ENCODE data around the gene PRKCSH. TPM values are rescaled to one million over a fixed set of nuclear protein-coding genes. Genes with fewer than 3 reads are reported as not detected.

Gene PRKCSH
- total and polyA plus RNA-seq, 4 donors, result 55.9 to 290 (median 179) TPM

DNA sequence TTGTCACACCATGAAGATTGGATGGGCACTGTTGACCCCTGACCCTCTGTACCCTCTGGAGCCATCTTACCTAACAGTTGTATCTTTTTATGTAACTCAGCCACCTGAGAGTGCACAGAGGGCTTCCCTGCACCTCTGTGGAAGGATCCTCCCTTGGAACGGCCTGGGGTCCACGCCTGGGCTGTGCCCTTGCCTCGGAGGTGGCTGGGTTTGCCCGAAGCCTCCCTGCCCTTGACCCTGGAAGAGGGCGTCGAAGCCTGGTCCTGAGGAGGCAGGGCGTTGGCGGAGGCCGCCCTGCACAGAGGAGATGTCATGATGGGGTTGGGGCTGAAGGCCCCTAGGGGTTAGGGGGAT is 755 bp upstream of the PRKCSH start:
- Histone ChIP-seq H3K4me3 (ENCODE audit: low read depth, low read length) (peak overlapping the region; percentile 96), H3K9me3 (ENCODE audit: control insufficient read depth, insufficient read depth, low read length) (no peaks in the 10 kb centered on the region), H3K27ac (ENCODE audit: low read depth, low read length) (peak overlapping the region; percentile 95), H3K27me3 (ENCODE audit: control insufficient read depth, insufficient read depth, low read length) (no peaks in the 10 kb centered on the region), H3K36me3 (ENCODE audit: control insufficient read depth, insufficient read depth, low read length) (peaks cover 33% of the 10 kb centered on the region), H3K4me1 (ENCODE audit: control insufficient read depth, insufficient read depth, low read length) (peaks cover 23% of the 10 kb centered on the region)
- no peak for DNase-seq (ENCODE audit: low read depth in 4 of 6, low spot score in 6 of 6)
- 6% methylated on average over 9 of the region's 9 CpGs for WGBS (ENCODE audit: insufficient coverage)

DNA sequence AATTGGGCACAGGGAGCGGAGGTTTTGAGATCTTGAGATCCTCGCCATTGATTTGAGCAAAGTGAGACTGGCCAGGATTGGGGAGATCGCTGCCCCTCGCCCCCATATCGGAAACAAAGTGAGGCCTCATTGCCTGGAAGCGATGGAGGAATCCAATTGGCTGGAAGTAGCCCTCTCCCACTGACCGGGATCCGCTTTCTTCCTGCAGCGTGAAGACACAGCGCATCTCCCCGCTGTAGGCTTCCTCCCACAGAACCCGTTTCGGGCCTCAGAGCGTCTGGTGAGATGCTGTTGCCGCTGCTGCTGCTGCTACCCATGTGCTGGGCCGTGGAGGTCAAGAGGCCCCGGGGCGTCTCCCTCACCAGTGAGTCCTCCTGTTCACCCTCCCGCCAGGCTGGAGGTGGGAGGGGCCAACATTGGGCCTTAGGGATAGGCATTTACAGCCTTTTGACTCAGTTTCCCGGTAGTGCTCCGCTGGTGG is 438 bp downstream of the PRKCSH start:
- no peak for DNase-seq (ENCODE audit: low read depth in 4 of 6, low spot score in 6 of 6)
- 5% methylated on average over 19 of the region's 21 CpGs for WGBS (ENCODE audit: insufficient coverage)
- H3K9me3 ChIP-seq (ENCODE audit: control insufficient read depth, insufficient read depth, low read length), result no peaks in the 10 kb centered on the region
- peak overlapping the region; percentile 95 for H3K27ac ChIP-seq (ENCODE audit: low read depth, low read length)
- peaks cover 45% of the 10 kb centered on the region for H3K36me3 ChIP-seq (ENCODE audit: control insufficient read depth, insufficient read depth, low read length)
- peaks cover 23% of the 10 kb centered on the region for H3K4me1 ChIP-seq (ENCODE audit: control insufficient read depth, insufficient read depth, low read length)
- peak overlapping the region; percentile 96 for H3K4me3 ChIP-seq (ENCODE audit: low read depth, low read length)
- H3K27me3 ChIP-seq (ENCODE audit: control insufficient read depth, insufficient read depth, low read length), result no peaks in the 10 kb centered on the region

DNA sequence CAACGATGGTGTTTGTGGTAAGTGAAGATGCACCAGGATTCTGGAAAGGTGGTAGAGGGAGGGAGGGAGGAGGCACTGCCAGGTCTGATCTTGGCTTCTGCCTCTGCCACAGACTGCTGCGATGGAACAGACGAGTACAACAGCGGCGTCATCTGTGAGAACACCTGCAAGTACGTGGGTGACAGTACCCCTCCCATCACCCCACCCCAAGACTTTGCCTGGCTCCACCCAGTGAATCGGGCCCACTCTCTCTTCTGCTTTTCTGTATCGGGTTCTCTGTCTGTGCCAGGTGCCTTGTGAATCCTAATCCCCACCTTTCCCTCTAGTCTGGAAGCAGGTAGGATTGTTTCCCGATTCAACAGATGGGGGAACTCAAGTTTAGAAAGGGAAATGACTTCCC is 2.5 kb downstream of the PRKCSH start:
- no peak overlapping the region for H3K4me3 ChIP-seq (ENCODE audit: low read depth, low read length)
- peaks cover 23% of the 10 kb centered on the region for H3K4me1 ChIP-seq (ENCODE audit: control insufficient read depth, insufficient read depth, low read length)
- no peak overlapping the region for H3K27ac ChIP-seq (ENCODE audit: low read depth, low read length)
- peaks cover 65% of the 10 kb centered on the region for H3K36me3 ChIP-seq (ENCODE audit: control insufficient read depth, insufficient read depth, low read length)
- 98% methylated on average over 5 of the region's 9 CpGs for WGBS (ENCODE audit: insufficient coverage)
- no peak for DNase-seq (ENCODE audit: low read depth in 4 of 6, low spot score in 6 of 6)
- no peaks in the 10 kb centered on the region for H3K9me3 ChIP-seq (ENCODE audit: control insufficient read depth, insufficient read depth, low read length)
- no peaks in the 10 kb centered on the region for H3K27me3 ChIP-seq (ENCODE audit: control insufficient read depth, insufficient read depth, low read length)

DNA sequence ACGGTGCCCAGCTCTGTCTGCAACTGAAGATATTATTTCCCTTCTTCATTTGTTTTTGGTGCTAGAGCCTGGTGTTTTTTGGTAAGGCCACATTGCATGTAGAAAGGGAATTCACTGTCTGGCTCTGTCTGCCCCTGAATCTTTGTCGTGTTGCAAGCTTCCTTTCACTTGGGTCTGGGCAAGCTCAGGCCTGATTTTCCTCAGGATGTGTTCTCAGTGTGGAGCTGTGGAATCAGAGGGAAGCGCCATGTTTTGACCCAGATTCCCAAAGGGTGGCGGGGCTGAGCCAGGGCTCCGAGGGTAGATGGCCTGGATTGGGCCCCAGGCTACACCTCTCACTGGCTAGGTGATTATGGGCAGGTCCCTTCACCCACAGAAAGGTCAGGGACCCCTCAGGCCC is 8.6 kb downstream of the PRKCSH start:
- no peaks in the 10 kb centered on the region for H3K9me3 ChIP-seq (ENCODE audit: control insufficient read depth, insufficient read depth, low read length)
- H3K4me1 ChIP-seq (ENCODE audit: control insufficient read depth, insufficient read depth, low read length), result peaks cover 8% of the 10 kb centered on the region
- no peak for DNase-seq (ENCODE audit: low read depth in 4 of 6, low spot score in 6 of 6)
- H3K4me3 ChIP-seq (ENCODE audit: low read depth, low read length), result no peak overlapping the region
- WGBS (ENCODE audit: insufficient coverage), result 70% methylated on average over 4 of the region's 5 CpGs
- peaks cover 100% of the 10 kb centered on the region for H3K36me3 ChIP-seq (ENCODE audit: control insufficient read depth, insufficient read depth, low read length)
- no peak overlapping the region for H3K27ac ChIP-seq (ENCODE audit: low read depth, low read length)
- no peaks in the 10 kb centered on the region for H3K27me3 ChIP-seq (ENCODE audit: control insufficient read depth, insufficient read depth, low read length)

DNA sequence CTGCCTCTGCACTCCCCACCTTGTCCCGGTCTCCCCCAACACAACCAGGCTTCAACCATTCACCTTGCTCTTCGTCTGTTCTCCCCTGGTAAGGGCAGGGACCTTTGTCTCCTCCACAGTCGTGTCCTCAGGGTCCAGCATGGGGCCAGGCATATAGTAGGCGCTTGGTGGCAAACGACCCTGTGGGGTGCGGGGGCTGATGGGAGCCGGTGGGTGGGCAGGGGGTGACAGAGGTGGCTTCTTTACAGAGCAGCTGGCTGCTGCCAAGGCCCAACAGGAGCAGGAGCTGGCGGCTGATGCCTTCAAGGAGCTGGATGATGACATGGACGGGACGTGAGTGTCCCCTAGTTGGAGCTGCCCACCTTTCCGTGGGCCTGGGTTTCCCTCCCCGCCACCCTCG is 9.7 kb downstream of the PRKCSH start:
- H3K4me1 ChIP-seq (ENCODE audit: control insufficient read depth, insufficient read depth, low read length), result peaks cover 8% of the 10 kb centered on the region
- no peaks in the 10 kb centered on the region for H3K27me3 ChIP-seq (ENCODE audit: control insufficient read depth, insufficient read depth, low read length)
- H3K27ac ChIP-seq (ENCODE audit: low read depth, low read length), result no peak overlapping the region
- peaks cover 96% of the 10 kb centered on the region for H3K36me3 ChIP-seq (ENCODE audit: control insufficient read depth, insufficient read depth, low read length)
- DNase-seq (ENCODE audit: low read depth in 4 of 6, low spot score in 6 of 6), result no peak
- no peak overlapping the region for H3K4me3 ChIP-seq (ENCODE audit: low read depth, low read length)
- H3K9me3 ChIP-seq (ENCODE audit: control insufficient read depth, insufficient read depth, low read length), result no peaks in the 10 kb centered on the region
- 91% methylated on average over 13 of the region's 13 CpGs for WGBS (ENCODE audit: insufficient coverage)

DNA sequence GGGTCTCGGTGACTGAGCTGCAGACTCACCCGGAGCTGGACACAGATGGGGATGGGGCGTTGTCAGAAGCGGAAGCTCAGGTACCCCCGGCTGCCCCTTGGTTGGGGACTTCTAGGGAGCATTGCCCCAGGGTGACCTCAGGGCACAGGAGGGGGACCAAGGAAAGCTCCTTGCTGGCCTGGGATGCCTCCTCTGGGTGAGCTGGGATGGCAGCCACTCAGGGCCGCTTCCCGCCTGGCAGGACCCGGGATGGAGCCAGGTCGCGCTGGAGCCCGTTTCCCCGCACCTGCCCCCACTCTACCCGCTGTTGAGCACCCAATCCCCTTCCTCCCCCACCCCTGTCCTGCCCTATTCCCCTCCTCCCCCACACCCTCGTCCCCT is 10.8 kb downstream of the PRKCSH start:
- Histone ChIP-seq H3K27me3 (ENCODE audit: control insufficient read depth, insufficient read depth, low read length) (no peaks in the 10 kb centered on the region), H3K4me3 (ENCODE audit: low read depth, low read length) (no peak overlapping the region), H3K36me3 (ENCODE audit: control insufficient read depth, insufficient read depth, low read length) (peaks cover 96% of the 10 kb centered on the region), H3K27ac (ENCODE audit: low read depth, low read length) (no peak overlapping the region), H3K4me1 (ENCODE audit: control insufficient read depth, insufficient read depth, low read length) (peaks cover 12% of the 10 kb centered on the region), H3K9me3 (ENCODE audit: control insufficient read depth, insufficient read depth, low read length) (no peaks in the 10 kb centered on the region)
- 90% methylated on average over 14 of the region's 14 CpGs for WGBS (ENCODE audit: insufficient coverage)
- DNase-seq (ENCODE audit: low read depth in 4 of 6, low spot score in 6 of 6), result no peak

DNA sequence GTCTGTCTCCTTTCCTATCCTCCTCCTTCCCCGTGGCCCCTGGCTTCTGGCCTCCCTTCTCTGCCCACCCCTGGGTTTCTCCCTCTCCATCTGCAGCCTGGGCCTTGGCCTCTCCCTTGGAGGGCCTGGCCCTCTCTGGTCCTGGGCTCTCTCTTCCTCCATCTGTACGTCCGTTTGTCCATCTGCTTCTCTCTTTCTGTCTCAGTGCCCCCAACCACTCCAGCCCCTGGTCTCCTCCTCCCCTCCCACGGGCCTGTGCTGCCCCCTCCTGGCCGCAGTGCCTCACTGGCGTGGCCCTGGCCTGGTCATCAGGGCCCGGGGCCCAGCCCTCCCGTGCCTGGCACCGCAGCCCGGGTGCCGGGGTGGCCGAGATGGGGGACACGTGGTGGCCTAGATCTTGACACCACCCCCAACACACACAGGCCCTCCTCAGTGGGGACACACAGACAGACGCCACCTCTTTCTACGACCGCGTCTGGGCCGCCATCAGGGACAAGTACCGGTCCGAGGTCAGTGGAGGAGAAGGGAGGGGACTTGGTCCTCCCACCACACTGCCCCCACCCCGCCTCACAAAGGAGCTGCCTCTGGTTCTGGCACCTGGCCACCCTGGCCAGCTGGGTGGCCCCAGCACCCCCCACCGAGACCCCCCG is 11.3 kb downstream of the PRKCSH start:
- no peaks in the 10 kb centered on the region for H3K27me3 ChIP-seq (ENCODE audit: control insufficient read depth, insufficient read depth, low read length)
- H3K4me1 ChIP-seq (ENCODE audit: control insufficient read depth, insufficient read depth, low read length), result peaks cover 17% of the 10 kb centered on the region
- no peak overlapping the region for H3K4me3 ChIP-seq (ENCODE audit: low read depth, low read length)
- no peak overlapping the region for H3K27ac ChIP-seq (ENCODE audit: low read depth, low read length)
- WGBS (ENCODE audit: insufficient coverage), result 53% methylated on average over 15 of the region's 23 CpGs
- DNase-seq (ENCODE audit: low read depth in 4 of 6, low spot score in 6 of 6), result peak in 3 of 6 donors; percentile 14 to 67 (median 52)
- H3K9me3 ChIP-seq (ENCODE audit: control insufficient read depth, insufficient read depth, low read length), result no peaks in the 10 kb centered on the region
- peaks cover 92% of the 10 kb centered on the region for H3K36me3 ChIP-seq (ENCODE audit: control insufficient read depth, insufficient read depth, low read length)

DNA sequence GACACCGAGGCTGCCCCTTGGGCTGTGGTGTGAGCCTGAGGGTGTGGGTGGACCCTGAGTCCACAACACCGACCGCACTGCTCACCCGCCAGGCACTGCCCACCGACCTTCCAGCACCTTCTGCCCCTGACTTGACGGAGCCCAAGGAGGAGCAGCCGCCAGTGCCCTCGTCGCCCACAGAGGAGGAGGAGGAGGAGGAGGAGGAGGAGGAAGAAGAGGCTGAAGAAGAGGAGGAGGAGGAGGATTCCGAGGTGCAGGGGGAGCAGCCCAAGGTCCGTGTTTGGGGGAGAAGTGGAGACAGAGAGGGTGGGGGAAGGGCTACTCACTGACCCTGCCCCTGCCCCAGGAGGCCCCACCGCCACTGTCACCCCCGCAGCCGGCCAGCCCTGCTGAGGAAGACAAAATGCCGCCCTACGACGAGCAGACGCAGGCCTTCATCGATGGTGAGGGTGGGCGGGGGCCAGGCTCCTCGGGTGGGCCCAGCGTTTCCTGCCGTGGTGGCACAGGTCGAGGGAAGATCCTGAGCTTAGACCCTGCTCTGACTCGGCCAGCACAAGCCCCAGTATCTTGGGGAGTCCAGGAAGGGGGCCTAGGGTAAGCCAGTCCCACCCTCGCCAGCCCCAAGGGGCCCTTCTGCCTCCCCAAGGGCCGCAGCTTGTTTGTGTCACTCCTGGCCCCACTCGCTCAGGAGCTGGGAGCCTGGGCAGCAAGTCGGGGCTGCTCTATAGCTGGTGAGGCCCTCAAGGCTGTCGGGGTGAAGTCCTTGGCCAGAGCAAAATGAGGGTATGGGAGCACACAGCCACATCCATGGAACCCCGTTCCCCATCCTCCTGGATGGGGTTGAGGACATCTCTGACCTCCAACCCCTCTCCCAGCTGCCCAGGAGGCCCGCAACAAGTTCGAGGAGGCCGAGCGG is 12.2 kb downstream of the PRKCSH start:
- peaks cover 23% of the 10 kb centered on the region for H3K4me1 ChIP-seq (ENCODE audit: control insufficient read depth, insufficient read depth, low read length)
- no peak overlapping the region for H3K4me3 ChIP-seq (ENCODE audit: low read depth, low read length)
- DNase-seq (ENCODE audit: low read depth in 4 of 6, low spot score in 6 of 6), result no peak
- no peak overlapping the region for H3K27ac ChIP-seq (ENCODE audit: low read depth, low read length)
- H3K36me3 ChIP-seq (ENCODE audit: control insufficient read depth, insufficient read depth, low read length), result peaks cover 89% of the 10 kb centered on the region
- H3K27me3 ChIP-seq (ENCODE audit: control insufficient read depth, insufficient read depth, low read length), result no peaks in the 10 kb centered on the region
- H3K9me3 ChIP-seq (ENCODE audit: control insufficient read depth, insufficient read depth, low read length), result no peaks in the 10 kb centered on the region
- 90% methylated on average over 31 of the region's 35 CpGs for WGBS (ENCODE audit: insufficient coverage)

DNA sequence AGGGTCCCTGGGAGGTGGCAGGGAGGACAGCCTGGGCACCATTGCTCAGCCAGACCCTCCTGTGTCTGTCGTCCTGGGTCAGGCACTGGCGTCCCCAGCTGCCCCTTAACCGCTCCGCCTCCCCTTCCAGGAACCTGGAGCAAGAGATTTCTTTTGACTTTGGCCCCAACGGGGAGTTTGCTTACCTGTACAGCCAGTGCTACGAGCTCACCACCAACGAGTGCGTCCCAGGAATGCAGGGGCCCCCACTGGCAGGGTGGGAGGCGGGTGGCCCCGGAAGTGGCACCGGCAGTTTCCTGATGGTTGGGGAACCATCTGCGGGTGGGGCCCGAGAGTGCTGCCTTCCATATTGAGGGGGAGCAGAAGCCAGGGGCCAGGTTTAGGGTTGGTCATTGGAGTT is 13.0 kb downstream of the PRKCSH start:
- WGBS (ENCODE audit: insufficient coverage), result 94% methylated on average over 12 of the region's 13 CpGs
- peaks cover 28% of the 10 kb centered on the region for H3K4me1 ChIP-seq (ENCODE audit: control insufficient read depth, insufficient read depth, low read length)
- no peak overlapping the region for H3K4me3 ChIP-seq (ENCODE audit: low read depth, low read length)
- H3K36me3 ChIP-seq (ENCODE audit: control insufficient read depth, insufficient read depth, low read length), result peaks cover 89% of the 10 kb centered on the region
- DNase-seq (ENCODE audit: low read depth in 4 of 6, low spot score in 6 of 6), result no peak
- no peak overlapping the region for H3K27ac ChIP-seq (ENCODE audit: low read depth, low read length)
- H3K27me3 ChIP-seq (ENCODE audit: control insufficient read depth, insufficient read depth, low read length), result no peaks in the 10 kb centered on the region
- H3K9me3 ChIP-seq (ENCODE audit: control insufficient read depth, insufficient read depth, low read length), result no peaks in the 10 kb centered on the region
